ENCODE results near the gene NCMAP.

DNA sequence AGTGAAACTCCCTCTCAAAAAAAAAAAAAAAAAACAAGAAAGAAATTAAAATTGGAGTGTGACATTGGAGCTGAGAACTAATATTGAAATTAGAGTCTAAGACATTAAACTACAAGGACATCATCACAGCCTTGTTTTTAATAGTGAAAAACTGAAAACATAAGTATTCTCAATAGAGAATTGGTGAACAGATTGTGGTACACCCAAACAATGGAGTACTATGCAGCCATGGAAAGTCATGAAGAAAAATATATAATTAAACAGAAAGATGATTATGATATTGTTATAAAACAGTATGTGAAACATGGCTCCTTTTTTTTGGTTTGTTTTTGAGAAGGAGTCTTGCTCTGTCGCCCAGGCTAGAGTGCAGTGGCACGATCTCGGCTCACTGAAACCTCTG lies 43.4 kb downstream of the NCMAP start:
- TF ChIP-seq POLR2A (IDR thresholded peaks at IDR 0.05; ENCODE audit: low read length) (no peak), GATA1 (IDR thresholded peaks at IDR 0.05; ENCODE audit: low read depth, low read length) (no peak)

All from erythroblast (primary cell).